Measurements from ENCODE around the gene CD163L1.

GRCh38 chr12:7460375-7461259 is 16.7 kb upstream of the CD163L1 start:
- TF ChIP-seq, protein P1, sequence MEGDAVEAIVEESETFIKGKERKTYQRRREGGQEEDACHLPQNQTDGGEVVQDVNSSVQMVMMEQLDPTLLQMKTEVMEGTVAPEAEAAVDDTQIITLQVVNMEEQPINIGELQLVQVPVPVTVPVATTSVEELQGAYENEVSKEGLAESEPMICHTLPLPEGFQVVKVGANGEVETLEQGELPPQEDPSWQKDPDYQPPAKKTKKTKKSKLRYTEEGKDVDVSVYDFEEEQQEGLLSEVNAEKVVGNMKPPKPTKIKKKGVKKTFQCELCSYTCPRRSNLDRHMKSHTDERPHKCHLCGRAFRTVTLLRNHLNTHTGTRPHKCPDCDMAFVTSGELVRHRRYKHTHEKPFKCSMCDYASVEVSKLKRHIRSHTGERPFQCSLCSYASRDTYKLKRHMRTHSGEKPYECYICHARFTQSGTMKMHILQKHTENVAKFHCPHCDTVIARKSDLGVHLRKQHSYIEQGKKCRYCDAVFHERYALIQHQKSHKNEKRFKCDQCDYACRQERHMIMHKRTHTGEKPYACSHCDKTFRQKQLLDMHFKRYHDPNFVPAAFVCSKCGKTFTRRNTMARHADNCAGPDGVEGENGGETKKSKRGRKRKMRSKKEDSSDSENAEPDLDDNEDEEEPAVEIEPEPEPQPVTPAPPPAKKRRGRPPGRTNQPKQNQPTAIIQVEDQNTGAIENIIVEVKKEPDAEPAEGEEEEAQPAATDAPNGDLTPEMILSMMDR (IDR thresholded peaks at IDR 0.05), result peak in 3 of 4 experiments; percentile 8 to 54 (median 40)
- no peak for TF ChIP-seq EP300 (IDR thresholded peaks at IDR 0.05)
- no peak for TF ChIP-seq POLR2A (IDR thresholded peaks at IDR 0.05)
- no peak for TF ChIP-seq POLR2AphosphoS5 (IDR thresholded peaks at IDR 0.05)
